Transverse colon (tissue), 4 donors: ENCODE measurements around the gene MYL12A. TPM values are rescaled to one million over a fixed set of nuclear protein-coding genes. Genes with fewer than 3 reads are reported as not detected.

Experiments used
- DNase-seq: peaks from one replicate; pipeline ENCODE4 v3.0.0-alpha.2; 2019
- H3K27ac ChIP-seq, 4 donors: fragments of 200-600 bp; sonication (generic); 2 replicates each; pipeline ENCODE4 v1.5.1; 2016 to 2018; ENCODE audit warnings: inconsistent platforms in 4 of 4
- H3K27me3 ChIP-seq: fragments of 200-600 bp; sonication (generic); 2 replicates; pipeline ENCODE4 v1.5.1; 2017; ENCODE audit warnings: inconsistent platforms
- H3K36me3 ChIP-seq, 4 donors: fragments of 200-600 bp; sonication (generic); 2 replicates each; pipeline ENCODE4 v1.5.1; 2017 to 2019; ENCODE audit warnings: inconsistent platforms in 4 of 4
- H3K4me1 ChIP-seq, 4 donors: fragments of 200-600 bp; sonication (generic); 2 replicates each; pipeline ENCODE4 v1.5.1; 2017 to 2020; ENCODE audit warnings: inconsistent platforms in 4 of 4
- H3K4me3 ChIP-seq, 4 donors: fragments of 200-600 bp; sonication (generic); 1 replicate in 1 of 4; 2 replicates in 3 of 4; pipeline versions ENCODE4 v1.5.1 to v1.6.1; 2017 to 2019; ENCODE audit warnings: inconsistent platforms in 4 of 4
- H3K9me3 ChIP-seq, 2 donors: fragments of 200-600 bp; sonication (generic); 2 replicates each; pipeline ENCODE4 v1.5.1; 2017 to 2019; ENCODE audit warnings: inconsistent platforms in 2 of 2
- CTCF ChIP-seq, 5 experiments: fragments of 200-600 bp in 3 of 5; fragments of 450-650 bp in 2 of 5; sonication (generic) in 3 of 5; IDR thresholded peaks; 1 replicate in 2 of 5; 2 replicates in 3 of 5; pipeline ENCODE4 v1.5.1; 2016 to 2017; ENCODE audit warnings: antibody characterized with exemption in 5 of 5, inconsistent platforms in 3 of 5, mild to moderate bottlenecking in 2 of 5, moderate library complexity in 1 of 5
- EP300 ChIP-seq: sonication (generic); formaldehyde crosslinking; IDR thresholded peaks from one replicate; pipeline ENCODE4 v1.6.1; 2017; ENCODE audit warnings: antibody characterized with exemption, low read depth
- POLR2A ChIP-seq: fragments of 450-650 bp; IDR thresholded peaks from one replicate; pipeline ENCODE4 v1.6.1; 2016; ENCODE audit warnings: antibody characterized with exemption, mild to moderate bottlenecking, moderate library complexity
- POLR2AphosphoS5 ChIP-seq, 3 donors: sonication (generic); formaldehyde crosslinking; IDR thresholded peaks; one replicate each; pipeline ENCODE4 v1.6.1; 2016; ENCODE audit warnings: antibody characterized with exemption in 3 of 3
- WGBS, 2 donors: methylation state at CpG; one replicate each; pipeline ENCODE4 v1.1.5; 2018; ENCODE audit warnings: low coverage in 1 of 2; 5-methylcytosine and 5-hydroxymethylcytosine counted together
- in situ Hi-C, 4 donors: fragments of 200-750 bp; cut with MboI; loops; one replicate each; pipeline versions ENCODE4 v1.15.0 to v1.15.1; 2017; ENCODE audit warnings: low sequenced_read_pairs in 3 of 4, low pct_ligation_motif_present in 1 of 4, low pct_unique_long_range_greater_than_20kb in 1 of 4
- intact Hi-C: fragments of 100-400 bp; cut with DNase I; formaldehyde crosslinking; loops from one replicate; pipeline ENCODE4 v1.15.1; 2023; ENCODE audit warnings: low total_unique reads
- total RNA-seq, 4 donors: library from RNA; depleted of rRNA; stranded (reverse); fragments of >200 nt; gene quantifications; one replicate each; pipeline ENCODE4 v1.1.0, GENCODE V29; 2016

The MYL12A gene
- total RNA-seq, 4 donors from 2014 or later: 257 to 511 (median 338) TPM

GRCh38 chr18:3207565-3207964 is 40.0 kb upstream of the MYL12A start:
- no peak for DNase-seq
- no peaks in the 10 kb centered on the region for H3K27me3 ChIP-seq
- in situ Hi-C loops: no loop called here
- peaks cover 10 to 11% of the 10 kb centered on the region in 2 donors for H3K9me3 ChIP-seq
- peaks cover 0 to 16% (median 6%) of the 10 kb centered on the region in 4 donors for H3K4me1 ChIP-seq
- H3K27ac ChIP-seq: no peak overlapping the region
- H3K4me3 ChIP-seq: no peak overlapping the region
- TF ChIP-seq POLR2AphosphoS5 (IDR thresholded peaks at IDR 0.05): no peak
- no peaks in the 10 kb centered on the region for H3K36me3 ChIP-seq
- 89 to 100% methylated on average over 2 of the region's 2 CpGs for WGBS, 2 donors
- intact Hi-C loops: no loop called here

- H3K36me3 ChIP-seq: no peaks in the 10 kb centered on the region
- in situ Hi-C loops: no loop called here
- WGBS, 2 donors: 72 to 77% methylated on average over 4 of the region's 4 CpGs
- H3K4me1 ChIP-seq: peaks cover 5 to 29% (median 12%) of the 10 kb centered on the region in 4 donors
- H3K27ac ChIP-seq: no peak overlapping the region
- intact Hi-C loops: no loop called here
- no peaks in the 10 kb centered on the region for H3K9me3 ChIP-seq
- TF ChIP-seq POLR2A (no peak), EP300 (no peak), CTCF (IDR thresholded peaks at IDR 0.05) (no peak), POLR2AphosphoS5 (IDR thresholded peaks at IDR 0.05) (no peak)
- no peak for DNase-seq
- H3K27me3 ChIP-seq: no peaks in the 10 kb centered on the region
- H3K4me3 ChIP-seq: no peak overlapping the region
Measured at GRCh38 chr18:3209859-3210569, 37.6 kb upstream of the MYL12A start.

GRCh38 chr18:3211236-3211992 is 36.2 kb upstream of the MYL12A start:
- no peaks in the 10 kb centered on the region for H3K27me3 ChIP-seq
- H3K27ac ChIP-seq: peak overlapping the region in 3 of 4 donors; percentile 3 to 29 (median 14)
- no peaks in the 10 kb centered on the region for H3K9me3 ChIP-seq
- no peaks in the 10 kb centered on the region for H3K36me3 ChIP-seq
- intact Hi-C loops: no loop called here
- no peak for DNase-seq
- TF ChIP-seq POLR2AphosphoS5 (IDR thresholded peaks at IDR 0.05): peak in 1 of 3 donors; percentile 9
- TF ChIP-seq CTCF (IDR thresholded peaks at IDR 0.05): no peak
- in situ Hi-C loops: no loop called here
- WGBS, 2 donors: 48 to 63% methylated on average over 4 to 5 of the region's 5 CpGs
- no peak overlapping the region for H3K4me3 ChIP-seq
- peaks cover 5 to 33% (median 12%) of the 10 kb centered on the region in 4 donors for H3K4me1 ChIP-seq

- TF ChIP-seq CTCF (IDR thresholded peaks at IDR 0.05): no peak
- no peak for TF ChIP-seq POLR2A
- TF ChIP-seq EP300: no peak
- no peak for TF ChIP-seq POLR2AphosphoS5 (IDR thresholded peaks at IDR 0.05)
- 38 to 76% methylated on average over 2 to 4 of the region's 4 CpGs for WGBS, 2 donors
- no peaks in the 10 kb centered on the region for H3K27me3 ChIP-seq
- intact Hi-C loops: no loop called here
- no peaks in the 10 kb centered on the region for H3K9me3 ChIP-seq
- peak overlapping the region in 2 of 4 donors; percentile 33 to 48 for H3K27ac ChIP-seq
- H3K4me3 ChIP-seq: no peak overlapping the region
- H3K36me3 ChIP-seq: no peaks in the 10 kb centered on the region
- peaks cover 5 to 45% (median 17%) of the 10 kb centered on the region in 4 donors for H3K4me1 ChIP-seq
- DNase-seq: no peak
- in situ Hi-C loops: no loop called here
Measured at GRCh38 chr18:3212657-3213056, 34.9 kb upstream of the MYL12A start.
